ENCODE measurements around the gene MS4A6E. TPM values are rescaled to one million over a fixed set of nuclear protein-coding genes. Genes with fewer than 3 reads are reported as not detected.

The MS4A6E gene, protein sequence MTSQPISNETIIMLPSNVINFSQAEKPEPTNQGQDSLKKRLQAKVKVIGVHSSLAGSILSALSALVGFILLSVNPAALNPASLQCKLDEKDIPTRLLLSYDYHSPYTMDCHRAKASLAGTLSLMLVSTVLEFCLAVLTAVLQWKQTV
- total RNA-seq (not detected in 2 replicates), polyA plus RNA-seq (not detected in 2 replicates), polyA minus RNA-seq (not detected in 2 replicates)
- total RNA-seq (2013) = not detected

DNA sequence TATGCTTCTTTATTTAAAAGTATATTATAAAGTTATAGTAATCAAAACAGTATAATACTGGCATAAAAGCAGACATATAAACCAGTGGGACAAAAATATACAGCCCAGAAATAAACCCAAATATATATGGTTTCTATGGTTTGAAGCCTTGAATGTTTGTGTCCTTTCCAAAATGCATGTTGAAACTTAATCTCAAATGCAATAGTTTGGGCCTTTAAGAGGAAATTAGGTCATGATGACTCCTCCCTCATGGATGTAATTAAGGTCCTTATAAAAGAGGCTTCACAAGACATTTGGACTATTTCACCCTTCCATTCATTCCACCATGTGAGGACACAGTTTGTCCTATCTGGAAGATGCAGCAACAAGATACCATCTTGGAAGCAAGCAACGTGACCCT, at the start of gene MS4A6E:
Gene MS4A6E, plus strand, starts transcription at position 301 of the 400 bp plus-strand sequence. CDS start 7,641 bp downstream, outside the sequence.
- Mint-ChIP-seq H3K27me3 (no peaks in the 10 kb centered on the region), H3K9me3 (ENCODE audit: insufficient read depth) (peaks cover 13% of the 10 kb centered on the region), H3K4me1 (no peaks in the 10 kb centered on the region), H3K4me3 (no peak within 1 kb of the TSS), H3K27ac (no peak within 1 kb of the TSS)
- intact Hi-C loops (cut with micrococcal nuclease) = no loop called here
- no peaks in the 10 kb centered on the region for H3K4me1 ChIP-seq (ENCODE audit: control insufficient read depth in 2 of 2, insufficient read depth in 2 of 2, low read length in 2 of 2)
- no peaks in the 10 kb centered on the region for H4K20me1 ChIP-seq (ENCODE audit: control insufficient read depth, insufficient read depth, low read length, poor library complexity, severe bottlenecking)
- no peak within 1 kb of the TSS for H3K27ac ChIP-seq (ENCODE audit: low read length in 2 of 2)
- no peak within 1 kb of the TSS for H3K9ac ChIP-seq (ENCODE audit: low read length)
- H3K79me2 ChIP-seq (ENCODE audit: control insufficient read depth, insufficient read depth, low read length) = no peaks in the 10 kb centered on the region
- peaks cover 0 to 9% (median 0%) of the 10 kb centered on the region in 3 donors for H3K9me3 ChIP-seq (ENCODE audit: control extremely low read depth in 1 of 3, control insufficient read depth in 2 of 3, insufficient read depth in 1 of 3, low read length in 2 of 3)
- DNase-seq = no peak
- no peak within 1 kb of the TSS for H3K4me2 ChIP-seq (replicated peaks; ENCODE audit: low read depth, low read length, poor library complexity, severe bottlenecking)
- no peak within 1 kb of the TSS for H3K4me3 ChIP-seq (ENCODE audit: control extremely low read depth in 1 of 5, extremely low read depth in 1 of 5, insufficient read depth in 1 of 5, low read depth in 2 of 5, low read length in 4 of 5)
- no CpG with 5 or more reads among the region's 1 CpG for WGBS (ENCODE audit: insufficient coverage)
- ChIA-PET POLR2A (no interaction called here), CTCF (no interaction called here)
- no peaks in the 10 kb centered on the region for H3K27me3 ChIP-seq (replicated peaks in 1 of 4; ENCODE audit: control extremely low read depth in 1 of 4, control insufficient read depth in 3 of 4, insufficient read depth in 4 of 4, low read length in 3 of 4)
- no peak for TF ChIP-seq EZH2 (IDR thresholded peaks at IDR 0.05; ENCODE audit: borderline replicate concordance, insufficient read depth, low read depth, low read length, poor library complexity, severe bottlenecking)
- TF ChIP-seq, protein P1, sequence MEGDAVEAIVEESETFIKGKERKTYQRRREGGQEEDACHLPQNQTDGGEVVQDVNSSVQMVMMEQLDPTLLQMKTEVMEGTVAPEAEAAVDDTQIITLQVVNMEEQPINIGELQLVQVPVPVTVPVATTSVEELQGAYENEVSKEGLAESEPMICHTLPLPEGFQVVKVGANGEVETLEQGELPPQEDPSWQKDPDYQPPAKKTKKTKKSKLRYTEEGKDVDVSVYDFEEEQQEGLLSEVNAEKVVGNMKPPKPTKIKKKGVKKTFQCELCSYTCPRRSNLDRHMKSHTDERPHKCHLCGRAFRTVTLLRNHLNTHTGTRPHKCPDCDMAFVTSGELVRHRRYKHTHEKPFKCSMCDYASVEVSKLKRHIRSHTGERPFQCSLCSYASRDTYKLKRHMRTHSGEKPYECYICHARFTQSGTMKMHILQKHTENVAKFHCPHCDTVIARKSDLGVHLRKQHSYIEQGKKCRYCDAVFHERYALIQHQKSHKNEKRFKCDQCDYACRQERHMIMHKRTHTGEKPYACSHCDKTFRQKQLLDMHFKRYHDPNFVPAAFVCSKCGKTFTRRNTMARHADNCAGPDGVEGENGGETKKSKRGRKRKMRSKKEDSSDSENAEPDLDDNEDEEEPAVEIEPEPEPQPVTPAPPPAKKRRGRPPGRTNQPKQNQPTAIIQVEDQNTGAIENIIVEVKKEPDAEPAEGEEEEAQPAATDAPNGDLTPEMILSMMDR (IDR thresholded peaks at IDR 0.05) = no peak
- no peak for ATAC-seq (ENCODE audit: low read depth)
- H2AFZ ChIP-seq (ENCODE audit: insufficient read depth, low read depth, low read length, poor library complexity, severe bottlenecking) = no peak within 1 kb of the TSS
- no peaks in the 10 kb centered on the region for H3K36me3 ChIP-seq (replicated peaks in 1 of 2; ENCODE audit: control extremely low read depth in 1 of 2, control insufficient read depth in 1 of 2, extremely low read depth in 1 of 2, insufficient read depth in 2 of 2, low read length in 1 of 2)

DNA sequence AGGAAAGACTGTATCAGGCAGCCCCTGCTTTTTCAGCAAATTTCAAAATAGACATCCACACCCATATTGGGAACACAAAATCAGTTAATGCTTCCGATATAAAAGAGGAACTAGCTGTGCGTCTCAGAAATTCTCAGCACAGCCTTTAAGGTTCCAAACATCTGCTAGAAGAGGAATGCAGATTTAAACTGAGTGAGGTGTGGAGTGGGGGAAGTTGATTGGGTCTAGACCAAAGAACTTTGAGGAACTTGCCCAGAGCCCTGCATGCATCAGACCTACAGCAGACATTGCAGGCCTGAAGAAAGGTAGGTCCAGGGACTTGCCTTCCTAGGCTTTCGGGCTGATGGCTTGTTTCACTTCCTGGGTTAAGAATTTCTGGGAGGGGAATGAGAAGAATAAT, 46.6 kb upstream of the MS4A6E start, which contains the start of gene MS4A4A:
Gene MS4A4A, plus strand, starts transcription at position 255 of the 400 bp plus-strand sequence. Its CDS starts 10 bp downstream, at position 265.
- H3K9ac ChIP-seq (ENCODE audit: low read length) = no peak within 1 kb of the TSS
- POLR2A ChIA-PET = no interaction called here
- intact Hi-C loops (cut with micrococcal nuclease) = no loop called here

More for the DNA sequence above, 46.6 kb upstream of the MS4A6E start, which contains the start of gene MS4A4A:
- Histone ChIP-seq H3K4me3 (ENCODE audit: control extremely low read depth in 1 of 5, extremely low read depth in 1 of 5, insufficient read depth in 1 of 5, low read depth in 2 of 5, low read length in 4 of 5) (peak within 1 kb of the TSS in 1 of 5 experiments; percentile 15), H3K9me3 (ENCODE audit: control extremely low read depth in 1 of 3, control insufficient read depth in 2 of 3, insufficient read depth in 1 of 3, low read length in 2 of 3) (no peaks in the 10 kb centered on the region), H3K79me2 (ENCODE audit: control insufficient read depth, insufficient read depth, low read length) (no peaks in the 10 kb centered on the region), H3K4me1 (ENCODE audit: control insufficient read depth in 2 of 2, insufficient read depth in 2 of 2, low read length in 2 of 2) (peaks cover 18 to 23% of the 10 kb centered on the region in 2 donors), H3K27ac (ENCODE audit: low read length in 2 of 2) (peak within 1 kb of the TSS in 1 of 2 donors; percentile 12), H2AFZ (ENCODE audit: insufficient read depth, low read depth, low read length, poor library complexity, severe bottlenecking) (peak within 1 kb of the TSS; percentile 5), H3K27me3 (replicated peaks in 1 of 4; ENCODE audit: control extremely low read depth in 1 of 4, control insufficient read depth in 3 of 4, insufficient read depth in 4 of 4, low read length in 3 of 4) (no peaks in the 10 kb centered on the region), H3K36me3 (replicated peaks in 1 of 2; ENCODE audit: control extremely low read depth in 1 of 2, control insufficient read depth in 1 of 2, extremely low read depth in 1 of 2, insufficient read depth in 2 of 2, low read length in 1 of 2) (no peaks in the 10 kb centered on the region), H4K20me1 (ENCODE audit: control insufficient read depth, insufficient read depth, low read length, poor library complexity, severe bottlenecking) (no peaks in the 10 kb centered on the region), H3K4me2 (replicated peaks; ENCODE audit: low read depth, low read length, poor library complexity, severe bottlenecking) (peak within 1 kb of the TSS; percentile 18)
- ATAC-seq (ENCODE audit: low read depth) (peak; percentile 100), DNase-seq (peak; percentile 82)
- Mint-ChIP-seq H3K27ac (peak within 1 kb of the TSS; percentile 66), H3K4me1 (peaks cover 17% of the 10 kb centered on the region), H3K27me3 (no peaks in the 10 kb centered on the region), H3K4me3 (peak within 1 kb of the TSS; percentile 38), H3K9me3 (ENCODE audit: insufficient read depth) (no peaks in the 10 kb centered on the region)
- CTCF ChIA-PET = interaction anchor here (2.1 kb wide), 1 partner anchor 65 kb away, joined by 5 read pairs; no protein-coding TSS in a partner anchor
- no CpG with 5 or more reads among the region's 3 CpGs for WGBS (ENCODE audit: insufficient coverage)
- no peak for TF ChIP-seq EZH2 (IDR thresholded peaks at IDR 0.05; ENCODE audit: borderline replicate concordance, insufficient read depth, low read depth, low read length, poor library complexity, severe bottlenecking)
- TF ChIP-seq, protein P1 (IDR thresholded peaks at IDR 0.05) = no peak

Data from B cell (primary cell).